Common myeloid progenitor, CD34-positive (primary cell): ENCODE results near the gene ZFAND3.
A peak's percentile ranks its signal among the peaks of the same experiment; 100 is the strongest.

ENCODE experiments used
- CTCF ChIA-PET: fragments of 350-600 bp; sonication (Branson Sonifier 250); formaldehyde crosslinking; loops from one replicate; lab custom pipeline; 2021; ENCODE audit warnings: antibody characterized with exemption; lab: Charles Lee
- POLR2A ChIA-PET: fragments of 350-600 bp; sonication (Branson Sonifier 250); formaldehyde crosslinking; loops from one replicate; lab custom pipeline; 2021; ENCODE audit warnings: antibody characterized with exemption; lab: Charles Lee
- DNase-seq, 3 donors: peaks; one replicate each; pipeline versions ENCODE4 v3.0.0 to v3.0.0-alpha.2; 2013
- H3K27ac ChIP-seq, 2 experiments: 1 replicate in 1 of 2; 2 replicates in 1 of 2; pipeline ENCODE4 v1.7.0; 2013; ENCODE audit warnings: inconsistent platforms in 2 of 2, low read length in 2 of 2, mild to moderate bottlenecking in 2 of 2, low read depth in 1 of 2, moderate library complexity in 1 of 2; ENCODE audit not compliant: severe bottlenecking in 2 of 2, insufficient read depth in 1 of 2, poor library complexity in 1 of 2
- H3K27me3 ChIP-seq, 5 experiments: replicated peaks in 2 of 5; 1 replicate in 3 of 5; 2 replicates in 2 of 5; pipeline versions ENCODE4 v1.6.1 to v1.7.0; 2013; ENCODE audit warnings: low read length in 4 of 5, mild to moderate bottlenecking in 2 of 5, moderate library complexity in 2 of 5, inconsistent platforms in 1 of 5; ENCODE audit not compliant: insufficient read depth in 5 of 5, control insufficient read depth in 4 of 5
- H3K36me3 ChIP-seq, 4 experiments: 1 replicate in 2 of 4; 2 replicates in 2 of 4; pipeline versions ENCODE4 v1.6.1 to v1.7.0; 2013; ENCODE audit warnings: low read length in 3 of 4, control low read depth in 1 of 4, mild to moderate bottlenecking in 1 of 4; ENCODE audit not compliant: control insufficient read depth in 4 of 4, insufficient read depth in 4 of 4
- H3K4me1 ChIP-seq, 4 experiments: 1 replicate in 3 of 4; 2 replicates in 1 of 4; pipeline versions ENCODE4 v1.6.1 to v1.7.1; 2013; ENCODE audit warnings: low read length in 3 of 4, mild to moderate bottlenecking in 3 of 4, control low read depth in 1 of 4, inconsistent platforms in 1 of 4, moderate library complexity in 1 of 4; ENCODE audit not compliant: control insufficient read depth in 4 of 4, insufficient read depth in 4 of 4; ENCODE audit errors: control extremely low read depth in 1 of 4
- H3K4me3 ChIP-seq, 7 experiments: 1 replicate in 4 of 7; 2 replicates in 3 of 7; pipeline versions ENCODE4 v1.5.1 to v1.7.0; 2013; ENCODE audit warnings: mild to moderate bottlenecking in 7 of 7, low read length in 6 of 7, moderate library complexity in 6 of 7, inconsistent platforms in 2 of 7, low read depth in 2 of 7, control low read depth in 1 of 7; ENCODE audit not compliant: insufficient read depth in 4 of 7, control insufficient read depth in 1 of 7; ENCODE audit errors: extremely low read depth in 1 of 7
- H3K9me3 ChIP-seq, 5 experiments: 1 replicate in 4 of 5; 2 replicates in 1 of 5; pipeline versions ENCODE4 v1.6.1 to v1.7.1; 2013; ENCODE audit warnings: low read length in 4 of 5, mild to moderate bottlenecking in 2 of 5, inconsistent platforms in 1 of 5, low read depth in 1 of 5, moderate library complexity in 1 of 5; ENCODE audit not compliant: control insufficient read depth in 4 of 5, insufficient read depth in 2 of 5; ENCODE audit errors: control extremely low read depth in 1 of 5
- WGBS: methylation state at CpG from one replicate; pipeline ENCODE4 v1.1.5; 2013; ENCODE audit not compliant: insufficient coverage; 5-methylcytosine and 5-hydroxymethylcytosine counted together

ZFAND3 gene

GRCh38 chr6:37981626-37982025 lies 162.1 kb downstream of the ZFAND3 start:
- H3K27me3 ChIP-seq: no peaks in the 10 kb centered on the region
- peaks cover 0 to 4% (median 0%) of the 10 kb centered on the region in 5 experiments for H3K9me3 ChIP-seq
- no peak for DNase-seq
- no peak overlapping the region for H3K4me3 ChIP-seq
- peaks cover 0 to 2% (median under 1%) of the 10 kb centered on the region in 4 experiments for H3K36me3 ChIP-seq
- peaks cover 0 to 22% (median 6%) of the 10 kb centered on the region in 4 experiments for H3K4me1 ChIP-seq
- no peak overlapping the region for H3K27ac ChIP-seq
- CTCF ChIA-PET: interaction anchor here (1.3 kb wide), 1 partner anchor 51 kb away, joined by 3 read pairs; no protein-coding TSS in a partner anchor
- POLR2A ChIA-PET: interaction anchor here (0.6 kb wide), 1 partner anchor 32 kb away, joined by 3 read pairs; no protein-coding TSS in a partner anchor
- no CpG with 5 or more reads among the region's 2 CpGs for WGBS

DNA sequence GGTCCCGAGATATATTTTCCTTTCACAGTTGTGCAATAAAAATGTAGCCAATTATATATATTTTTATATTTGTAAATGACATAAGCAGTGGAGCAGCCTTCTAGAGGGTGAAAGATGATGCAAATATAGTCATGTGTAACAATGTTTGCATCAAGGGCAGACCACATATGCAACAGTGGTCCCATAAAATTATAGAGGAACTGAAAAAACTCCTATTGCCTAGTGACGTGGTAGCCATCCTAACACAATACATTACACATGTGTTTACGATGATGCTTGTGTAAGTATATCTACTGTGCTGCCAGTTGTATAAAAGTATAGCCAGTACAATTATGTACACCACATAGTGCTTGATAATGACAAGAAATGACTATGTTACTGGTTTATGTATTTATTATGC lies 162.8 kb downstream of the ZFAND3 start:
- no peak overlapping the region for H3K27ac ChIP-seq
- no peaks in the 10 kb centered on the region for H3K9me3 ChIP-seq
- no peak overlapping the region for H3K4me3 ChIP-seq
- DNase-seq: peak in 2 of 3 donors; percentile 25 to 35
- H3K4me1 ChIP-seq: peaks cover 0 to 22% (median 6%) of the 10 kb centered on the region in 4 experiments
- no peaks in the 10 kb centered on the region for H3K36me3 ChIP-seq
- ChIA-PET POLR2A (no interaction called here), CTCF (interaction anchor here (1.3 kb wide), 1 partner anchor 51 kb away, joined by 3 read pairs; no protein-coding TSS in a partner anchor)
- WGBS: no CpG with 5 or more reads among the region's 3 CpGs
- H3K27me3 ChIP-seq: no peaks in the 10 kb centered on the region

- no peak overlapping the region for H3K27ac ChIP-seq
- POLR2A ChIA-PET: no interaction called here
- CTCF ChIA-PET: no interaction called here
- no peak for DNase-seq
- H3K9me3 ChIP-seq: no peaks in the 10 kb centered on the region
- no peak overlapping the region for H3K4me3 ChIP-seq
- 100% methylated on average over 1 of the region's 3 CpGs for WGBS
- no peaks in the 10 kb centered on the region for H3K27me3 ChIP-seq
- peaks cover 5 to 35% (median 14%) of the 10 kb centered on the region in 4 experiments for H3K4me1 ChIP-seq
- no peaks in the 10 kb centered on the region for H3K36me3 ChIP-seq
Measured at GRCh38 chr6:37983720-37984501, 164.4 kb downstream of the ZFAND3 start.

GRCh38 chr6:37984578-37984977 lies 165.1 kb downstream of the ZFAND3 start:
- 100% methylated on average over 1 of the region's 2 CpGs for WGBS
- CTCF ChIA-PET: interaction anchor here (0.6 kb wide), 1 partner anchor 23 kb away, joined by 3 read pairs; no protein-coding TSS in a partner anchor
- Histone ChIP-seq H3K36me3 (no peaks in the 10 kb centered on the region), H3K4me3 (no peak overlapping the region), H3K4me1 (peaks cover 5 to 33% (median 13%) of the 10 kb centered on the region in 4 experiments), H3K27ac (no peak overlapping the region), H3K9me3 (no peaks in the 10 kb centered on the region), H3K27me3 (no peaks in the 10 kb centered on the region)
- POLR2A ChIA-PET: no interaction called here
- no peak for DNase-seq

GRCh38 chr6:37985355-37985754 lies 165.8 kb downstream of the ZFAND3 start:
- Histone ChIP-seq H3K36me3 (no peaks in the 10 kb centered on the region), H3K9me3 (no peaks in the 10 kb centered on the region), H3K4me3 (no peak overlapping the region), H3K4me1 (peaks cover 5 to 25% (median 10%) of the 10 kb centered on the region in 4 experiments), H3K27ac (no peak overlapping the region), H3K27me3 (no peaks in the 10 kb centered on the region)
- POLR2A ChIA-PET: interaction anchor here (0.7 kb wide), 1 partner anchor 17 kb away, joined by 3 read pairs; no protein-coding TSS in a partner anchor
- DNase-seq: peak in 1 of 3 donors; percentile 31
- CTCF ChIA-PET: interaction anchor here (0.6 kb wide), 1 partner anchor 131 kb away, joined by 3 read pairs; no protein-coding TSS in a partner anchor
- 100% methylated on average over 1 of the region's 7 CpGs for WGBS

- Histone ChIP-seq H3K4me1 (peaks cover 5 to 15% (median 8%) of the 10 kb centered on the region in 4 experiments), H3K9me3 (no peaks in the 10 kb centered on the region), H3K27me3 (no peaks in the 10 kb centered on the region), H3K27ac (no peak overlapping the region), H3K4me3 (no peak overlapping the region), H3K36me3 (no peaks in the 10 kb centered on the region)
- WGBS: no CpG with 5 or more reads among the region's 1 CpG
- DNase-seq: no peak
- CTCF ChIA-PET: no interaction called here
- POLR2A ChIA-PET: no interaction called here
Measured at GRCh38 chr6:37987018-37987417, 167.5 kb downstream of the ZFAND3 start.

GRCh38 chr6:37987559-37987958 lies 168.0 kb downstream of the ZFAND3 start:
- Histone ChIP-seq H3K4me1 (peaks cover 5 to 15% (median 8%) of the 10 kb centered on the region in 4 experiments), H3K27ac (no peak overlapping the region), H3K4me3 (no peak overlapping the region), H3K9me3 (no peaks in the 10 kb centered on the region), H3K36me3 (no peaks in the 10 kb centered on the region), H3K27me3 (no peaks in the 10 kb centered on the region)
- no CpG with 5 or more reads among the region's 2 CpGs for WGBS
- POLR2A ChIA-PET: no interaction called here
- no peak for DNase-seq
- CTCF ChIA-PET: no interaction called here
